Endothelial cell of umbilical vein (primary cell): ENCODE data around the gene CDK7.

Experiments used
- CTCF ChIP-seq, 2 donors: IDR thresholded peaks; 1 replicate in 1 of 2; 2 replicates in 1 of 2; pipeline ENCODE4 v1.5.1; 2011; ENCODE audit warnings: low read length in 2 of 2, mild to moderate bottlenecking in 2 of 2, moderate library complexity in 2 of 2, control low read depth in 1 of 2, inconsistent platforms in 1 of 2, low read depth in 1 of 2; ENCODE audit not compliant: insufficient read depth in 1 of 2; ENCODE audit errors: extremely low read depth in 1 of 2
- EZH2 ChIP-seq: IDR thresholded peaks from 2 replicates; pipeline ENCODE4 v1.6.1; 2012; ENCODE audit warnings: borderline replicate concordance, low read depth, mild to moderate bottlenecking, moderate library complexity, low read length, inconsistent platforms; ENCODE audit not compliant: severe bottlenecking
- POLR2AphosphoS5 ChIP-seq: IDR thresholded peaks from 2 replicates; pipeline ENCODE4 v1.6.1; 2012; ENCODE audit warnings: low read depth, mild to moderate bottlenecking, control low read depth, low read length, moderate library complexity; ENCODE audit not compliant: insufficient read depth

GRCh38 chr5:69188811-69189161 lies 45.9 kb upstream of the CDK7 start:
- TF ChIP-seq CTCF (IDR thresholded peaks at IDR 0.05; ENCODE audit: extremely low read depth in 1 of 2, insufficient read depth in 1 of 2, low read depth in 1 of 2, low read length in 2 of 2) = no peak
- no peak for TF ChIP-seq POLR2AphosphoS5
- no peak for TF ChIP-seq EZH2
